OCI-LY3 (cell line): Measurements from ENCODE around the gene EPHB1.

Experiments
- EZH2phosphoT487 ChIP-seq: fragments of 200-600 bp; shearing (Covaris generic); IDR thresholded peaks from 2 replicates; pipeline ENCODE4 v1.6.1; 2018; ENCODE audit warnings: antibody characterized with exemption, mixed run types, low read depth
- TF ChIP-seq, protein P1 (sequence below): fragments of 200-600, 300-600 bp; sonication (generic); IDR thresholded peaks from 2 replicates; pipeline ENCODE4 v1.5.1; 2014; ENCODE audit warnings: antibody characterized with exemption, low read length, low read depth

DNA sequence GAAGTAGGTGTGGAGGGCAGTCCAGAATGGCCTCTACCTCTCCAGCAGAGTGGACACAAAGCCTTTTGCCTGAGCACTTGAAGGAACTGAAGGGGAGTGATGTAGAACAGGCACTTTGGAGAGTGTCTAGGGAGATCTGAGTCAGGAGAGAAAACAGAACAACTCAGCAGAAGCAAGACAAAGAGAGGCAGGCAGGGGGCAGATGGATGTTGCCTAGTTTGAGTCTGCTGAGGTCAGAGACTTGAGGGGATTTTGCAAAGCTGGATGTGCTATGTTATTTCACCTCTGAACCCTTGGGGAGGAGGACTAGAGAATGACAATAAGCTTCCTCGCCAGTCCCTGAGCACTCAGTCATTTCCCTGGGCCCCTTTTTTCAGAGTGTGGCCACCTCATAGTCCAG, 366.4 kb downstream of the EPHB1 start:
- TF ChIP-seq, protein P1, sequence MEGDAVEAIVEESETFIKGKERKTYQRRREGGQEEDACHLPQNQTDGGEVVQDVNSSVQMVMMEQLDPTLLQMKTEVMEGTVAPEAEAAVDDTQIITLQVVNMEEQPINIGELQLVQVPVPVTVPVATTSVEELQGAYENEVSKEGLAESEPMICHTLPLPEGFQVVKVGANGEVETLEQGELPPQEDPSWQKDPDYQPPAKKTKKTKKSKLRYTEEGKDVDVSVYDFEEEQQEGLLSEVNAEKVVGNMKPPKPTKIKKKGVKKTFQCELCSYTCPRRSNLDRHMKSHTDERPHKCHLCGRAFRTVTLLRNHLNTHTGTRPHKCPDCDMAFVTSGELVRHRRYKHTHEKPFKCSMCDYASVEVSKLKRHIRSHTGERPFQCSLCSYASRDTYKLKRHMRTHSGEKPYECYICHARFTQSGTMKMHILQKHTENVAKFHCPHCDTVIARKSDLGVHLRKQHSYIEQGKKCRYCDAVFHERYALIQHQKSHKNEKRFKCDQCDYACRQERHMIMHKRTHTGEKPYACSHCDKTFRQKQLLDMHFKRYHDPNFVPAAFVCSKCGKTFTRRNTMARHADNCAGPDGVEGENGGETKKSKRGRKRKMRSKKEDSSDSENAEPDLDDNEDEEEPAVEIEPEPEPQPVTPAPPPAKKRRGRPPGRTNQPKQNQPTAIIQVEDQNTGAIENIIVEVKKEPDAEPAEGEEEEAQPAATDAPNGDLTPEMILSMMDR: no peak
- TF ChIP-seq EZH2phosphoT487: no peak
